AML-193 (cell line): ENCODE measurements around the gene PTPA.
"Not testable (repeated sequence)": the region's sequence is repeated elsewhere in the genome, so short reads cannot be mapped to it uniquely, and the experiment has no call there.

Experiments
- DNase-seq, 2 experiments: peaks; one replicate each; lab custom pipeline; 2025; lab: John Stamatoyannopoulos, UW

The PTPA gene

GRCh38 chr9:129109537-129109903, 1.7 kb upstream of the PTPA start:
- DNase-seq = peak; percentile 70 to 71

- DNase-seq = peak in 1 of 2 experiments; percentile 36
These were observed 1.1 kb upstream of the PTPA start for GRCh38 chr9:129109952-129110739.

- peak in 1 of 2 experiments; percentile 3 for DNase-seq
These were observed 425 bp downstream of the PTPA start for GRCh38 chr9:129111528-129112151.

- not testable (repeated sequence) for DNase-seq
These were observed 1.3 kb downstream of the PTPA start for GRCh38 chr9:129112526-129112925.

GRCh38 chr9:129113645-129114304, 2.6 kb downstream of the PTPA start:
- DNase-seq = peak in 1 of 2 experiments; percentile 23

DNA sequence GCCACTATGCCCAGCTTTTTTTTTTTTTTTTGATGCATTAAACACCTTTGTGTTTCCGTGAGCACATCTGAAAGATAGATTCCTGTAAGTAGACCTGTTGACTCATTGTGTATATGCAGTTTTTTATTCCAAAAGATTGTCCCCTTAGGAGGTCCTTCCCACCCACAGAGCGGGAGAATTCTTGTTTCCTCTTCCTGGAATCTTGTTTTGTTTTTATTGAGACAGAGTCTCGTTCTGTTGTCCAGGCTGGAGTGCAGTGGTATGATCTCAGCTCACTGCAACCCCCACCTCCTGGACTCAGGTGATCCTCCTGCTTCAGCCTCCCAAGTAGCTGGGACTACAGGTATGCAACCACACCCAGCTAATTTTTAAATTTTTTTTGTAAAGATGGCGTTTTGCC, 7.6 kb downstream of the PTPA start:
- DNase-seq = no peak

DNA sequence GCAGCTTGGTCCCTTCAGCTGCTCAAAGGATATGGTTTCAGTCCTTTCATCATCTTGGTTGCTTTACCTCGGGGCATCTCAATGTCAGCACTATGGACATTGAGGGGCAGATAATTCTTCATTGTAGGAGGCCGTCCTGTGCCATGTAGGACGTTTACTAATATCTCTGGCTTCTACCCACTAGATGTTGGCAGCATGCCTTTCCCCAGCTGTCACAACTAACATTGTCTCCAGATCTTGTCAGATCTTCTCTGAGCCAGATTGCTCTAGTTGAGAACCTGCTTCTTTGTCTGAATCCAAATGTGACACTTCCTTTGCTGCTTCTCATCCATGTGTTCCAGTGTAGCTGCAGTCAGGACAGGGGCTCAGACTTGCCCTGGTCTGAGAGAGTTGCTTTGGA, 10.3 kb downstream of the PTPA start:
- no peak for DNase-seq

DNA sequence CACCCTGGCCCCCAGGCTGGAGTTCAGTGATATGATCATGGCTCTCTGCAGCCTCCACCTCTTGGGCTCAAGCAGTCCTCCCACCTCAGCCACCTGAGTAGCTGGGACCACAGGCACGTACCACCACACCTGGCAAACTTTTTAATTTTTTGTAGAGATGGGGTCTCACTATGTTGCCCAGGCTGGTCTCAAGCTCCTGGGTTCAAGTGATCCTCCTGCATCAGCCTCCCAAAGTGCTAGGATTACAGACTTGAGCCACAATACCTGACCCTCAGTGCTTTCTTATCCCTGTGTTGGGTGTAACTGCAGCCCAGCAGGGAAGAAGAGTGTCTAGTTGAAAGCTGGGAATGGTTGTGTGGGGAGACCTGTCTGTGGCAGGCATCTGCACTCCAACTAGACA, 10.9 kb downstream of the PTPA start:
- DNase-seq = no peak

- DNase-seq = not testable (repeated sequence)
These were observed 11.8 kb downstream of the PTPA start for GRCh38 chr9:129122976-129123375.

DNA sequence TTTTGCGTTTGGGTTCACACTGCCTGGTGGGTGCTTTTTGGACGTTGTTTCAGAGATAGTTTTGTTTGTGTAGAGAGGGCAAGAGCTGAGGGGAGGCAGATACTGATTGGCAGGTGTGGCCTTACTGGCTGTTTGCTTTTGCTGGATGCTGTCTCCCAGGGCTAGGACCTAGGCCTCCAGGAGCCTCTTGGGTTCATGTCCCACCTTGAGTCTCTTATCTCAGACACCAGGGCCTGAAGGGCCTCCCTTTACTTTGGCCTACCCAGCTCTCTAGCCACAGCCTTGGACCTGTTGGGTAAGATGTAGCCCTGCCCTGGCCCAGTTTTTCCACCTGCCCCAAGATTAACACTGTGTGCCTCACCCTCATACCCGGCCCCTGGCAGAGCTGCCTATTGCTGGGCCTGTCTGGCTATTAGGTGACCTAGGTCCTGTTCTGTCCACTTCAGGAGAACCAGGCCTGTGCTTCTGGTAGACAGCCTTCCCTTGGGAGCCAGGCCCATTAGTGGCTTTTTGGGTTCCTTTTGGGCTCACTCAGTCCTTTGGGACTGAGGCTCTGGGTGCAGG, 13.4 kb downstream of the PTPA start:
- no peak for DNase-seq

- DNase-seq = no peak
These were observed 14.3 kb downstream of the PTPA start for GRCh38 chr9:129125478-129125877.

- DNase-seq = no peak
These were observed 15.8 kb downstream of the PTPA start for GRCh38 chr9:129126749-129127618.

DNA sequence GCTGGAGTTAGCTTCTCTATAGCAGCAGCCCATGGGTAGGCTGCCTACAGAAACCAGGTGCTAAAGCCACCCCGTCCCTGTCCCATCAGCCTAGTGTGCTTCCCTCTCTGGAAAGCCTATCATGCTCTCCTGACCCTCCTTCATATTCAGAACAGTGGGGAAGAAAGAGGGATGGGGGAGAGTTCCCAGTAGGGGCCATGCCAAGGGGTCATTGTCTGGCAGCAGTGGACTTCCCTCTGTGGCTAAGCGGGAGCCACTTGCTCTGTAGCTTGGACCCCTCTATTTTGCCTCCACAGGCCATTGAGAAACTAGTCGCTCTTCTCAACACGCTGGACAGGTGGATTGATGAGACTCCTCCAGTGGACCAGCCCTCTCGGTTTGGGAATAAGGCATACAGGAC, 17.5 kb downstream of the PTPA start:
- no peak for DNase-seq

- not testable (repeated sequence) for DNase-seq
These were observed 19.1 kb downstream of the PTPA start for GRCh38 chr9:129130271-129130670.

- no peak for DNase-seq
These were observed 19.6 kb downstream of the PTPA start for GRCh38 chr9:129130791-129131190.

GRCh38 chr9:129131300-129132145, 20.3 kb downstream of the PTPA start:
- DNase-seq = peak; percentile 34 to 35

DNA sequence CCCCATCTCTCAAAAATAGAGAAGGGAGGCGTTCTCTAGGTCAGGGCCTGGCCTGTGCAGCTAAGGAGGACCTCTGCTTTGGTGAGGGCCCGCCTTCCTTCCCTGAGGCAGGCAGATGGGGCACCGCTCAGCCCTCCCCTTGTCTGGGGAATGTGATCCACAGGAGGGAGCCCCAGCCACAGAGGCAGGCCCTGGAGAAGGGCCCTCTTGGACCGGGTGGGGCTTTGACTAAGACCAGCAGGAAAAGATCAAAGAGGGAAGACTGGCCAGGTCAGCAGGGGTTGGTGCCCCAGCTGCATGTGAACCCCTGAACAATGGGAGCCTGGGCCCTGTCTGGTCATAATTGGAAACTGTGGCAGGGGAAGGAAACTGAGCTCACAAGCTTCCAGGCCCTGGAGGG, 21.9 kb downstream of the PTPA start:
- DNase-seq = no peak

DNA sequence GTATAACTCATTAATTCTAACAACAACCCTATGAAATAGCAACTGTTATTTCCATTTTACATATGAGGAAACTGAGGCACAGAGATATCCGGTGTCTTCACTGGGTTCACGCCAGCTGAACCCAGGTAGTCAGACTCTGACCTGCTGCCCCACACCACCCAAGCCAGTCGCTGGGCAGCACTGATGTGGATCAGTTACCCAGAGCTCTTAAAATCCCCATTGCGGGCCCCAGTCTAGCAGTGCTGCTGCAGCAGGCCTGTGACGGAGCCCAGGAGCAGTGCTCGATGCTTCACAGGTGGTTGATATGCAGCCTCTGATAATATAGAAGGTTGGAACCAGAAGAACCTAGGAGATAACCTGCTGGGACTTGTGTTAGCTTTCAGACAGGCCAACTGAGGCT, 24.3 kb downstream of the PTPA start:
- DNase-seq = no peak

DNA sequence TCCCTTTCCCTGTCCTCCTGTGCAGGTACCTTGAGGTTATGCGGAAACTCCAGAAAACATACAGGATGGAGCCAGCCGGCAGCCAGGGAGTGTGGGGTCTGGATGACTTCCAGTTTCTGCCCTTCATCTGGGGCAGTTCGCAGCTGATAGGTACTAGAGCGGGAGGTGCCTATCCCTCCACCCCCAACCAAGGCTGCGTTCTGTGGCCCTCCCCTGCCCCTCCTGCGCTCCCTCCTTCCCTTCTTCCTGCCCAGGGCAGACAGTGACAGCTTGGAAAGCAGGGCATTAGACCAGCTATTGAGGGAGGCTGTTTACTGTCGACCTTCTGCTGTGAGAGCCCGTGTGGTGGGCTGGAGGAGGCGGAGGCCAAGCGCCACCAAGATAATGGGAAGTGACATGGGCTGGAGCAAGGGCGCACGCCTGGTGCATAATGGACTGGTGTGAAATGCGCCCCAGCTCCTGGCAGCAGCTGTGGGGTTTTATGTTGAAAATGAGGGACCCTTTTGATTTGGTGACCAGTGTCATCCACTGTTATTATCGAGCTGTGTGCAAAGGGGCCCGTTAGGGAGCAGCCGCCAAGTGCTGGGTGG, 25.3 kb downstream of the PTPA start:
- no peak for DNase-seq
